ENCODE results near the gene TDRD6. TPM values are rescaled to one million over a fixed set of nuclear protein-coding genes. Genes with fewer than 3 reads are reported as not detected.

TDRD6 gene
- total RNA-seq, 1 donor from 2014 or later: 0.53 TPM

- Histone ChIP-seq H3K4me3 (peak within 1 kb of the TSS; percentile 69 to 76), H3K36me3 (no peaks in the 10 kb centered on the region), H3K27me3 (no peaks in the 10 kb centered on the region), H3K4me1 (peaks cover 0 to 5% of the 10 kb centered on the region in 2 donors), H3K9me3 (no peaks in the 10 kb centered on the region), H3K27ac (no peak within 1 kb of the TSS)
- intact Hi-C loops (cut with DNase I): no loop called here
- TF ChIP-seq CTCF (IDR thresholded peaks at IDR 0.05): no peak
- no peak for DNase-seq (ENCODE audit: low spot score in 2 of 2)
Observed at GRCh38 chr6:46734867-46735719, 47.4 kb downstream of the TDRD6 start, which contains the start of gene PLA2G7. Gene PLA2G7 (minus strand): TSS chr6:46735375. CDS start chr6:46722891, 12,484 bp downstream.

- no peak for TF ChIP-seq CTCF (IDR thresholded peaks at IDR 0.05)
- Histone ChIP-seq H3K9me3 (no peaks in the 10 kb centered on the region), H3K36me3 (no peaks in the 10 kb centered on the region), H3K4me3 (peak overlapping the region; percentile 69 to 76), H3K4me1 (peaks cover 0 to 5% of the 10 kb centered on the region in 2 donors), H3K27me3 (no peaks in the 10 kb centered on the region), H3K27ac (no peak overlapping the region)
- intact Hi-C loops (cut with DNase I): no loop called here
- no peak for DNase-seq (ENCODE audit: low spot score in 2 of 2)
Observed at GRCh38 chr6:46735720-46736031, 48.0 kb downstream of the TDRD6 start.

- Histone ChIP-seq H3K27ac (no peak overlapping the region), H3K36me3 (no peaks in the 10 kb centered on the region), H3K9me3 (no peaks in the 10 kb centered on the region), H3K4me1 (peaks cover 0 to 5% of the 10 kb centered on the region in 2 donors), H3K4me3 (no peak overlapping the region), H3K27me3 (no peaks in the 10 kb centered on the region)
- no peak for DNase-seq (ENCODE audit: low spot score in 2 of 2)
- no peak for TF ChIP-seq CTCF (IDR thresholded peaks at IDR 0.05)
- intact Hi-C loops (cut with DNase I): no loop called here
Observed at GRCh38 chr6:46736906-46737305, 49.2 kb downstream of the TDRD6 start.

GRCh38 chr6:46741482-46741881 is 53.8 kb downstream of the TDRD6 start:
- intact Hi-C loops (cut with DNase I): no loop called here
- no peak for DNase-seq (ENCODE audit: low spot score in 2 of 2)
- no peak overlapping the region for H3K4me3 ChIP-seq
- no peaks in the 10 kb centered on the region for H3K4me1 ChIP-seq
- no peaks in the 10 kb centered on the region for H3K36me3 ChIP-seq
- no peak overlapping the region for H3K27ac ChIP-seq
- no peaks in the 10 kb centered on the region for H3K9me3 ChIP-seq
- TF ChIP-seq CTCF (IDR thresholded peaks at IDR 0.05): no peak
- H3K27me3 ChIP-seq: no peaks in the 10 kb centered on the region

- no peak for TF ChIP-seq CTCF (IDR thresholded peaks at IDR 0.05)
- Histone ChIP-seq H3K4me3 (no peak overlapping the region), H3K36me3 (no peaks in the 10 kb centered on the region), H3K9me3 (no peaks in the 10 kb centered on the region), H3K27me3 (no peaks in the 10 kb centered on the region), H3K4me1 (no peaks in the 10 kb centered on the region), H3K27ac (no peak overlapping the region)
- intact Hi-C loops (cut with DNase I): no loop called here
- DNase-seq (ENCODE audit: low spot score in 2 of 2): no peak
Observed at GRCh38 chr6:46741910-46742309, 54.2 kb downstream of the TDRD6 start.
